Stimulated activated CD8-positive, alpha-beta memory T cell treated with anti-CD3 and anti-CD28 coated beads, Interleukin-7, amount 100 ng/mL, for 4 hours (primary cell): Measurements from ENCODE around the gene LYPD8.

Experiments used
- DNase-seq, 2 donors: peaks; one replicate each; pipeline ENCODE4 v3.0.0-alpha.2; 2020; ENCODE audit warnings: low read depth in 2 of 2

LYPD8 gene

DNA sequence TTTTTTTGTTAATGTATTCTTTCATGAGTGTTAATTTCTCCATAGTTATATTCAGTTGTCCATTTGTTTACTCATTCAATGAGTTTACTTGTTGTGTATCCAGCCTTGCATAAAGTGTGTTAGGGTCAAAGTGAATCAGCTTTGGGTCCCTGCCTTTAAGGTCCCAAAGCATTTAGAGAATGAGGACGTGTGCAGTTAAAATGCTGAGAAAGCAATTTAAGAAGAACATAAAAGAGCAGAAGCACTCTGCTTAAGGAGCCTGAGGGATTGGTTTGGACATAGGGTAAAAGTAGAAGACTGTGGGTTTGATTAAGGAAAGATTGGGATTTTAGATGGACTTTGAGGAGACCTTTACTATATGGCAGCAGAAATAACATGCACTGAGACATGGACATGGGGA lies 56.5 kb downstream of the LYPD8 start:
- no peak for DNase-seq

DNA sequence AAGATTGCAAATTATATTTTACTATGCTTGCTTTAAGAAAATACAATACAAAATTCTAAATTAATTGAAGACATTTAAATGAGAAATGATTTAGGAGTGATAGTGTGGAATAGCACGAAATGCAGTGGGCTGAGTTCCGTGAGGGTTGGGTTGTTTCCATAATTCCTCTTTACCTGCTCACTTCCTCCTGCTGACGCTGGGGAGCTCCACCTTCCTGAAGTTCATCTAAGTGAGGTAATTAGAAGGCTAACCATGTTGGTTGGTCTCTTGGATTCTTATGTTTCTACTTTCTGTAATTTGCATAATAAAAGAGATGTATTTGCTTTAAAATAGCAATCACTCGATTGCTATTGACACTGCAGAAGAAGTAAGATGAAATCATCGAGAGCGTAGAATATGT lies 57.7 kb downstream of the LYPD8 start:
- DNase-seq, result no peak

- no peak for DNase-seq
Observed at GRCh38 chr1:248696774-248697173, 58.8 kb downstream of the LYPD8 start.

DNA sequence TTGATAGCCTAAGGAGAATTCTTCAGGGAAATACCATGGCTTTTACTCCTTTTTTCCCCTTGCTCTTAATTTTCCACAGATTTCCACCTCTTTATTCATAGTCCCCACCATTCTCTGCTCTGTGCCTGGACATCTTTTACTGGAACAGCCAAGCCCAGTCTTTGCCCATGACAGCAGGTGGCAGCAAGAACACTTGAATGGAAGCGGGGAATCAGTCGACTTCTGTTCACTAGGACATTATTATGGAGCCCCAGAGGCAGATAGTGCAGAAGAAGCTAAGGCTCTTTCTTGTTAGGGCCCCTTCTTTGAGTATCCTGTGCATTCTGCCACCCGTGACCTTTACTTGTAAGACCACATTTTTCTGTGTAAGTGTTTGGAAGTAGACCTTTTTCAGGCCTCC lies 59.3 kb downstream of the LYPD8 start:
- DNase-seq, result no peak

DNA sequence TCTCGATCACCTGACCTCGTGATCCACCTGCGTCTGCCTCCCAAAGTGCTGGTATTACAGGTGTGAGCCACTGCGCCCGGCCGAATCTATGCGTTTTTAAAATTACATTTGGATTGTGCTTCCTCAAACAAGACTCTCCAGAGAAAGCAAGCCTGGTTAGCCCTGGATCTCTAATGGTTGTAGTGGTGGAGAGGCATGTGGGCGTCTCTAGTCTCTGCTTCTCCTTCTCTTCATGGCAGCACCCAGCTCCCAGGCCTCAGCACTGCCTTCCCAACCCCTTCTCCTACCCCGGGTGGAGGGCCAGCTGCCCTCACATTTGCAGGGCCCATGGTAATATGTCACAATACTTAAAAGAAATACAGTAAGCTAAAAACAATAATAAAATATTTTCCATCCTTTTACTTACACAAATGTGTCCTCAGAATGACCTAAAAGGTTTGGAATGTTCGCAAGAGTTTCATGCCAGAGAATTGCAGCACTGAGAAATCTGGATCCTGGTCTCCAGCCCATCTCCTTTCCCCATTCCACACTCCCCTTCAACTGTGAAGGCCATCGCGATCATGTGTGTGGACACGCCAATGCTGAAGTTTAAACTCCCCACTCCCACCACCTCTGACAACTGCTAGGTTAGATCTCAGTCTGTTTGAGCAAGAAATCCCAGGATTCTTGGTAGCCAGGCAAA lies 60.0 kb downstream of the LYPD8 start:
- no peak for DNase-seq

DNA sequence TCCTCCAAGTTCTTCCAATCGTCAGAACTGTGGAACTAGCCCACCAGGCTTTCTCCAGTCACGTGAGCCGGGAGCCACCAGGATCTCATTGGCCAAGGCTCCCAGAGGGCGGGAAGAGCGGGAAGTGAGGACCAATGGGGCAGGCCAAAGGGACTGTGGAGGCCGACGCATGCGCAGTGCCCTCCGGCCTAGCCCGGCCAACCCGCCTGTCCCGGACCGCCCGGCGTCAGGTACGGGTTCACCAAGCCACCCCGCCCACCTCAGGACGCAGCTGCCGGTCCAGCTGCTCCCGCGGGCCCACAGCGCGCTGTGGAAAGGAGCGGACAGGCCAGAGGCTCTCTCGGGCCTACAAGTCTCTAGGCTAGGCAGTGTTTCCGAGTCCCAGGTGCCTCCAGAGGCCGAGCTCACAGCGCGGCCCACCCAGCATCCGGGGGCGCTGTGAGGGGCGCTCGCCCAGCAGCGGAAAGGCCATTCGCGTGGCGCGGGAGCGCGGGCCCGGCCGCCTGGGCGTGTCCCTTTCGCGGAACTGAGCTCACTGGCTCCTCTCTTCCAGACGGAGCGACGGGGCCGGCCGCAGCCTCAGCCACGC lies 63.9 kb downstream of the LYPD8 start:
- no peak for DNase-seq
